HCEC 1CT (cell line): Measurements from ENCODE around the gene MTERF1.
A peak's percentile ranks its signal among the peaks of the same experiment; 100 is the strongest.
"Not testable (repeated sequence)": the region's sequence is repeated elsewhere in the genome, so short reads cannot be mapped to it uniquely, and the experiment has no call there.

ENCODE experiments used
- DNase-seq: peaks from one replicate; pipeline ENCODE4 v3.0.0-alpha.2; 2017

Gene MTERF1

DNA sequence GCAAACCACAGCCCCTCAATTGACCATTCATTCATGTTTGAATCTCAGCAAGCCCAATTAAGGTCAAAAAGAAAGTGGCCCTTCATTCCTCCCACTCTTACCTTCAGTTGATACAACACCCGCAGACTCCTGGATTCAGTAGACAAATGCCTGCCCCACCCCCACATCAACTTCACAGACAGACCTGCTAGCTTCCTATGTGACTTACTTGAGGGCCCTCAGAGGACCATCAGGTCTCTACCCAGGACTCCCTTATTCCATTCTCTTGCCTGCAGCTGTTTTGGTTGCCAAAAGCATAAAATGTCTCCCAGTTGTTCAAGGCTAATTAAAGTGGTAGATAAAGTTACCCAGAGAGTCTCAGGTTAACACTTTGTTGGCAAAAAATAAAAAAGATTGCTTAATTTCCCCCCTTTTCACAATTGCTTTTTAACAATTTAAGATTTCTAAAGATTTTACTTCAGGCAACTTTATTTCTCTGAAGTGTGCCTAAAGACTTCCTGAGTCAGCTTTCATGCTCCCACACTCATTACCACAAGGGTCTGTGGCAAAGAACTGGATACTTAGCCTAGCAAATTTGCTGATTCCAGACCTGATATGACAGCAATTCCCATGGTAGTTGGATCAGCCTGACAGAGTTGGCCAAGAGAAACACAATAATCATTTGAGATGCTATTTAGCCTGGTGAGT is 3.3 kb upstream of the MTERF1 start:
- DNase-seq, result no peak

GRCh38 chr7:91880016-91880412 is 488 bp downstream of the MTERF1 start:
- no peak for DNase-seq

DNA sequence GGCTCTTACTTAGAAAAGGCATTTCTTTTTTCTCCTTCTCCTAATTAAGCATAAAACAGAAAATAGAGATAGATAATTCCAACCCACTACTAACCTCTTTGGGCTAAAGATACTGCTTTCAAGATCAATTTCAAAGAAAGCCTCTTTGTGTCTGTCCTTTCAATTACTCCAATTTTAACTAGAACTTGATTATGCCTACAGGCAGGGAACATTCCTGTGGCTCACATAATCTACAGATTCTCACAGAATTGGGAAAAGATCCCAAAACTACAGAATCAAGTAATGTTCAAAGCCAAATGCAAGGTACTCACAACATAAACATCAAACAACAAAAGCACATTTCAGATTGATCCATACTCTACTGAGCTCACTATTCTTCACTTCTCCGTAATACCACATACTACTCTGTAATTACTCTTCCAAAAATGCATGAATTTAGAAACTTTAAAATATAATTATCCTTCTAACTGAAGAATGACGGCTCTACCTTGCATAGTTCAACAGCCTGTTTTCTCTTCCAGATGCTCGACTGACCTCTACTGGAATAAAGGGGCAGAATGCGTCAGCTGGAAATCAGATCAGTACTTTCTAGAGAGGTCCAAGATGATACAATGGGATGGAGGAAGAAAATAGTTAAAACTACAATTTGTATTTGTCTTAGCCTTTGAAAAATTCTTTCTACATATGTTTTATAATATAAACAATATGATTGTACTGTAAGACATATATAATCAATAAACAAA is 3.9 kb downstream of the MTERF1 start:
- DNase-seq, result peak; percentile 27

- DNase-seq, result peak; percentile 14
These were observed 4.7 kb downstream of the MTERF1 start for GRCh38 chr7:91875851-91876250.

- no peak for DNase-seq
These were observed 7.6 kb downstream of the MTERF1 start for GRCh38 chr7:91872928-91873327.

GRCh38 chr7:91872069-91872468 is 8.4 kb downstream of the MTERF1 start:
- DNase-seq, result no peak

DNA sequence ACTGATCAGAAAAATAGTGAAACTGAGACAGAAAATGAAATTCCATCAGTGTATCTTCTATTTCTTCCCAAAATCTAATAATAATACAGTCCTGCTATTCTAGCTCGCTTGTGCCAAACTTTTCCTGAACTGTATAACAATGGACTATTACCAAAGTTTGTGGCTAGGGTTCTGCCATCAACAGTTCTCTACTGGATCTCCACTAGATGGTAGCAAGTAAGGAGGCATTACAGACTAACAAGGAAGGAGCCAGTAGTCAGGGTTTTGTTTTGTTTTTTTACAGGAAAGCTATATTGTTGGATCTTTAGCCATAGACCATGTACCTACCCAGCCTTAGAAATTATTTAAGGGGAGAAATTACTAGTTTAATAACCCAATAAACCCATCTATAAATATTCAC is 10.8 kb downstream of the MTERF1 start:
- DNase-seq, result no peak

DNA sequence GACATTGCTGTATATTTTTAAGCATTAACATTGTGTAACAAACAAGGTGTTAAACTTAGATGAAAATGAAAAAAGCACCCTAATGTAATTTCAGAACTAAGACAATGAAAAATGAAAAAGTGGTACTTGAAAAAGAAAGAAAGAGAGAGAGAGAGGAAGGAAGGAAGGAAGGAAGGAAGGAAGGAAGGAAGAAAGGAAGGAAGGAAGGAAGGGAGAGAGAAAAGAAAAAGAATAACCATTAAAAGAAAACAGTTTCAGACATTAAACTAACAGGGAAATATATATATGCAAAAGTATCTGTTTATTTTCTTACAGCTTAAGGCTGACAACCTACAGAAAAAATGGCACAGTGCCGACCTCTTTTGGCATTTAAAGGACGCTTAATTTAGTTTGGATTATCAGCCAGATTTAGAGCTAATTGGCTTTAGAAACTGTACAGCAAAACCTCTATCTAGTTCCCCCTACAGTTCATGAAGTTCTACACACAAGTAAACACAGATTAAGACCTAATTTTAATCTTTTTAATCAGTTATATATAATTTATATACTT is 13.8 kb downstream of the MTERF1 start:
- DNase-seq, result no peak

GRCh38 chr7:91865511-91865910 is 15.0 kb downstream of the MTERF1 start:
- no peak for DNase-seq

DNA sequence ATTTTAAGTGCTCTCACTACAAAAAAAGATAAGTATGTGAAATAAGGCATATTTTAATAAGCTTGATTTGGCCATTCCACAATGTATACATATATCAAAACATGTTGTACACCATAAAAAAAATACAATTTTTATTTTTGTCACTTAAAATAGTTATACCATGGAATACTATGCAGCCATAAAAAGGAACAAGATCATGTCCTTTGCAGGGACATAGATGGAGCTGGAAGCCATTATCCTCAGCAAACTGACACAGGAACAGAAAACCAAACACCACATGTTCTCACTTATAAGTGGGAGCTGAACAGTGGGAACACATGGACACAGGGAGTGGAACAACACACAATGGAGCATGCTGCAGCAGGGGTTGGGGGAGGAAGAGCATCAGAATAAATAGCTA is 15.9 kb downstream of the MTERF1 start:
- DNase-seq, result not testable (repeated sequence)

DNA sequence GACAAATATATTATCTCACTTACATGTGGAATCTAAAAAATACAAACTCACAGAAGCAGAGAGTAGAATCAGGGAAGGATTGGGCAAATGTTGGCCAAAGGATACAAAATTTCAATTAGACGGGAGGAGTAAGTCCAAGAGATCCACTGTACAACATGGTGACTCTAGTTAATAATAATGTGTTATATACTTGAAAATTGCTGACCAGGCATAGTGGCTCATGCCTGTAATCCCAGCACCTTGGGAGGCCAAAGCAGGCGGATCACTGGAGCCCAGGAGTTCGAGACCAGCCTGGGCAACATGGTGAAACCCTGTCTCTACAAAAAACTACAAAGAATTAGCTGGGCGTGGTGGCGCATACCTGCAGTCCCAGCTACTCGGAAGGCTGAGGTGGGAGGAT is 16.4 kb downstream of the MTERF1 start:
- no peak for DNase-seq

DNA sequence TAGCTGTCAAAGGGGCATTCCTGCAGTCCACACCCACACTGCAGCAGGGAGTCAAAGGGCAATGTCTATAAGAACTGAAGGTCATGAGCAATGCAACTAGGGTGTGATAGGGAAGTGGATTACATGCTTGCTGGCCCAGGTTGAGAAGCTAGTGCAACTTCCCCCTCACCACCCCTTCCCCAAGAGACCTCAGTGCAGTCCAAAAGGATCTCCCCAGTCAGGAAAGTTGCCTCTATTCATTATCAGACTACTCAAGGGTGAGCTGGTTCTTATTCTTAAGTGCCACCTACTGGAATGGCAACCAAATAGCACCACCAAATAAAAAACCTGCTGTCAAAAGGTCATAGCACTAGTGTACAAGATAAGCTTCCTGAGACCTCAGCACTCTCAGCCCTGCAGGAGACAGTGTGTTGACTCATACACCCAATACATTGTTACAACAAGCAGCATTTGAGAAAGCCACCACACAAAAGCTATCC is 28.2 kb downstream of the MTERF1 start:
- peak; percentile 28 for DNase-seq

DNA sequence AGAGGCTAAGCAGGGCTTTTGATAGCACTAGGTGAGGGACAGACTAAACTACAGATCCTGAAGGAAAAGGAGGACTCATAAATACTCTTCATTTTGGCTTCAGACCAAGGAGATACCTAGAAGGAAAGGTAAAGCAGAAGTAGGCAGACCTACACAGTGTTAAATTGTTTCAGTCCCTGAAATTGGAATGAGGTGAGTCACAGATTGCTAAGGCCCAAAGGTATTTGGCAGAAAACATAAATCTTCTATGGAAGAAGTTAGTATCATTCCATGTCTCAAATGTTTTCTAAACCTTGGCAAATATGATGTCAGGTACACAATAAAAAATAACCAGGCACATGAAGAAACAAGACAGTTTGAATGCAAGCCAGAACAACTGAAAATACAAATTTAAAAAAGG is 30.0 kb downstream of the MTERF1 start:
- peak; percentile 32 for DNase-seq

DNA sequence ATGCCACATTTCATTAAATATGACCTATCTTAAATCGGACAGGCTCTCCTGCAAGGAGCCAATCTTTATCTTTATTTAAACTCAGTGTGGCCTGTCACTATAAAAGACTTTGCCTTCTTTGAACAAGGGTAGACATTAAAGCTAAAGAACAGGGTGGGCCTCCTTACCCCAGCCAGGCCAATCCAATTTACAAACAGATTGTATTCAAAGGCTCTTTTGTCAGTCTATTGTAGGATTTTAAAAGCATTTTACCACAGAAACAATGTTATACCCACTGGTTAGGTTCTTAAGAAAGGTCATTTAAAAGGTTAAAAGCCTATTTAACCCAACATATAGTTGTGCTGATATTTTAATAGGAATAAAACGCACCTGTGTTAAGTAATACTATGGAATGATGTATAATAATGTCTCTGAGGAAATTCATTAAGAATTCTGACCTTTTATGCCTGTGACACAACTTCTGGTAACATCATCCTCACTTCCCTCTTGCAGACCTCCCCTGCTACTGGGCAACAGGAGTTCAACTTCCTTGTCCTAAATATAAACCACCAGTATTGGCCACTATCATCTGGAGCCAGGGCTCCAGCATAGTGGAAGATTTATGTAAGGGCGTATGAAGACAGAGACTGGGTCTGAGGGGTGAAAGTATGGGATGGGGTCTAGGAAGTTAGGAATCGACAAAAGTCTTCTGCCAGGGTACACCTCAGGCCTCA is 32.5 kb downstream of the MTERF1 start:
- DNase-seq, result no peak

DNA sequence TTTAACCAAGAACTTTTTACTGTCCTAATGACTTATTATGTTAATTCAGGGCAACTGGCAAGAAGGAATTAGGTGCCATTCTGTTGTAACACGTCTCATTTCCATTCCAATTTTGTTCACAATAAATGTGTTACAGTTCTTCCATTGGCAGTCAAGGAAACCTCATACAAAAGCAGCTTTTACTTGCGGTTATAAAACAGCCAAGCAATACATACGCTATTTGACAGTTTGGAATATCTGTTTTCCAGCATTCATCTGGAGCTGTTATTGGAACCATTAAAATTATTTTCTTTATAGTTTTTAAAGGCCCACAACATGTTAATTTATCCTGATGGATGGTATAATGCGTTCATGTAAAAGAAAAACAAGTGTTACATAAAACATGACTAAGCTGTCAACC is 33.3 kb downstream of the MTERF1 start:
- DNase-seq, result no peak

GRCh38 chr7:91846436-91846835 is 34.1 kb downstream of the MTERF1 start:
- DNase-seq, result no peak

GRCh38 chr7:91843831-91844230 is 36.7 kb downstream of the MTERF1 start:
- no peak for DNase-seq

- no peak for DNase-seq
These were observed 42.1 kb downstream of the MTERF1 start for GRCh38 chr7:91838439-91838838.

DNA sequence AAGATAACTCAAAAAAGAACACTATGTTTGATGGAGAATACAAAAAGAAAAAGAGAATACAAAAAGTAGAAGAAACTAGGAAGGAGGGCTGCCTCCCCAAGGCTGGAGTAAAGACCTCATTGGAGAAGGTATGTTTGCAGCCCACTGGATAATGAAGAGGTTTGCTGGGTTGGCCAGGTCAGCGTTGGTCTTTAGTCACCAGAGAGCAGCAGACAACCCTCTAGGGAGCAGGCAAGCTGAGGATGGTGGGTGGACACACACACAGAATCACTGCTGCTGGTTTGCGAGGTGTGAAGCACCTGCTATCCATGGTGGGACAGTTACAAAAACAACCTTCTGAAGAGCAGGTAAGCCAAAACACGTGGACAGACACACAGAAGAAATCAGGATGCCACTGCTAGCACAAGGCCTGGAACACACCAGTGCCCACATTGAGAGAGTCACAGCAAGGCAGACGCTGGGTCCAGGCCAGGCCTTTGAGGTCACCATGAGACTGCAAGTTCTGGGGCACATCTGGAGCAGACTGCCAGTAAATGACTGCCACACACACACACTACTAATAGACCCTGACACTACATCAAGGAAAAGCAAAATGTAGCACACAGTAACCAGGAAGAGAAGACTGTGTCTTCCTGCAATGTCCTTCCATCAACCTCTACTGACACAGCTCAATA is 43.0 kb downstream of the MTERF1 start:
- no peak for DNase-seq

DNA sequence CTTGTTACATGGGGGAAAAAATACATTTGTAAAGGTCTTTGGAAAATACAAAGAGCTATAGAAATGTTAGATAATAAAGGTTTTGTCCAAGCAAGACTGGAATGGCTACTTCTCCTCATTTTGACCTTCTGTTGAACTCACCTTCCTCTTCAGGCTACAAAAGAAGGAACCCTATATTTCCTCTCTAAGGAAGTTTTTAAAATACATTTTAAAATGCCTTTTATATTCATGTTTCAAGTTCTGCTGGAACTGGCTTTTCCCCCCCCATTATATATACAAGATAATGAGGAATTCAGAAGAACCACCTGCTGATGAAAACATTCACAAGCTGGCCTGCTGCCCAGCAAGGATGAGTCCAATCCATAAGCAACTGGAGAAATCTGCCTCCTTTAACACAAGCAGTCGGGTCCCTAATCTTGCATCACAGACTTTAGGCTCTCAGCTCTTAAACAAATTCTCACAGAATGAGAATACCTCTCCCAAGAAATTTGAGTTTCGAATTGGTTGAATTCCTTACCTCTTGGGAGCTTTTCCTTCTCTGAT is 44.6 kb downstream of the MTERF1 start:
- DNase-seq, result peak; percentile 22

DNA sequence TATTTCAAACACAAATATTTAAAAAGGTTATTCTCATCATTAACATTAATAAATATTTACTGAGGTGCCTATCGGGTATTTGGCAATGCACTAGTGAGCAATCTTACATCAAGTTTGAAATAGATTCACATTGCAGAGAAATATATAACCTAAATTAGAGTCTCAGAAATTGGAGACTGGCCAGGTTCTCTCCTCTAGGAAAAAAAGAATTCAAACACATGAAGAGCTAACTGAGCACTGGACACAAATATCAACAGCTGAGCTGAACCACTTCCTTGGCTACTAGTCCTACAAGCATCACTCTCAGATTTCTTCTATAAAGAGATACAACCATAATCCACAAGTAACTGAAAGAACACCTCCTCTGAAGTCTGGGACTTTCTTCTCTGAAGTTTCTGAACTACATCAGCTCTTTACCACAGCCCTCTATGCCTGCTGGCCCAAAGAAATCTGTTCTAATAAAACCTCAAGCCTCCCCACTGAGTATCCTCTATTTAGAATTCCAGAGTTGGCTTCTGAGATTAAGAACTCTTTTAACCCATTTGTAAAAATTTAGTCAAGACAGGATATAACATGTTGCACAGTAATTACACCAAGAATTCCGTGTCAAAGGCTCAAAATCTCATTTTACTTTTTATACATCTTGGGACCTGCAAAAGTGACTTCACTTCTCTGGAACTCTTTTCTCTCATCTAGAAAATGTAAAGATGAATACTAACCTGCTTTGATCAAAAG is 45.2 kb downstream of the MTERF1 start:
- DNase-seq, result no peak

DNA sequence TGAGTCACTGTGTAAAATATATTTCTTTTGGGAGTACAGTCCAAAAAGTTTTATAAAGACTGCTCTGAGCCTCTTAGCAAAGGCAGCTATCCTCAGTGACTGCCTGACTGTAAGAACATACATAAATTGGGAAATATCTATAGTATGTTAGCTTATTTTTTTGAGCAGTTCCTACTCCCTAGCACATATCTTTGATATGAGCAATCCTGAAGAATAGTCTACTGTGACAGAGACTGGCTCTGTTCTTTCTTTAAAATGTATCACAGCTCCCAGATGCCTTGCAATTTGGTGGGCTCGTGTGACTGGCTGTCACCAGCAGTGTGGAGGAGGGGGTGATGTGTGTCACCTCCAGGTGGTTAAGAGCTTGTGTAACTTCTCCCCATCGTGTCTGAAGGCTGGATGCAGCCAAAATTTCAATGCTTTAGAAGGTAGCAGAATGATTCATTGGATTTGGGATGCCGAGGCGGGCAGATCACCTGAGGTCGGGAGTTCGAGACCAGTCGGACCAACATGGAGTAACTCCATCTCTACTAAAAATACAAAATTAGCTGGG is 47.9 kb downstream of the MTERF1 start:
- no peak for DNase-seq
